ENCODE measurements around the gene FNDC1.

DNA sequence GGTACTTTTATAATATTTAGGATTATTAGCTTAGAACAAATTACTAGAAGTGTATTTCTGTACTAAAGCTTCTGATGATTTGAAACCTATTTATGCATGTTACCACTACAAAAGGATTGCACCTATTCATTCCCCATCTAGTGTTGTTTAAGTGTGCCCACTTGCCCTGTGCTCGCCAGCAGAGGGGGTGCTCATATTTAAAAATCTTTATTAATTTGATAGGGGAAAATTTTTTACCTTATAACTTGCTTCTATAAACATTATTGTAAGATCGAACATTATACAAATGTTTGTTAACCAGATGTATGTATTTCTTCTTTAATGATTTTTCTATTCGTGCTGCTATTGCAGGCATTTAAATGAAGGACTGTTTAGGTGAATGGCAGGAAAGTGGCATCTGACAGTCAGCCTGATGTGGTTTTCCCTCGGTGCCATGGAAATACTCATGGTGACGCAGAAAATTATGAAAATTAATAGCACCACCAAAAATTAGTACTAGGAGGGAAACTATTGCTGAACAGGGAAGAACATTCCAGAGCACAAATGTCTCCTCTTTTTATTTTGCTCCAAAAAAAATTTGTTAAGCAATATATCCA is 44.1 kb upstream of the FNDC1 start:
- no peak for TF ChIP-seq CTCF (IDR thresholded peaks at IDR 0.05)
- TF ChIP-seq POLR2A (IDR thresholded peaks at IDR 0.05): no peak

Data from thyroid gland (tissue), 4 donors.